GM12892 (cell line): ENCODE results near the gene CYB5A.

Experiments used
- POLR2A ChIP-seq: IDR thresholded peaks from 2 replicates; pipeline ENCODE4 v1.6.1; 2011; ENCODE audit warnings: low read depth, low read length, control low read depth
- POLR2AphosphoS5 ChIP-seq: IDR thresholded peaks from 2 replicates; pipeline ENCODE4 v1.6.1; 2011; ENCODE audit warnings: low read depth, low read length, control low read depth
- TAF1 ChIP-seq: IDR thresholded peaks from 2 replicates; pipeline ENCODE4 v1.6.1; 2011; ENCODE audit warnings: low read depth, mild to moderate bottlenecking, control low read depth, low read length, borderline replicate concordance

- TF ChIP-seq POLR2AphosphoS5 (no peak), POLR2A (no peak), TAF1 (no peak)
Observed at GRCh38 chr18:74282755-74283554, 8.8 kb downstream of the CYB5A start.
